NCI-H146 treated with DMSO at 0.1 percent for 48 hours (cell line): ENCODE measurements around the gene SIX4.

ENCODE experiments used
- DNase-seq: peaks from one replicate; lab custom pipeline; 2025; ENCODE audit not compliant: unreplicated experiment; lab: John Stamatoyannopoulos, UW

SIX4 gene

GRCh38 chr14:60722357-60723115 lies 1.6 kb downstream of the SIX4 start:
- no peak for DNase-seq

- DNase-seq, result no peak
Observed at GRCh38 chr14:60722107-60722356, 2.1 kb downstream of the SIX4 start.

GRCh38 chr14:60721326-60722106 lies 2.6 kb downstream of the SIX4 start:
- no peak for DNase-seq

DNA sequence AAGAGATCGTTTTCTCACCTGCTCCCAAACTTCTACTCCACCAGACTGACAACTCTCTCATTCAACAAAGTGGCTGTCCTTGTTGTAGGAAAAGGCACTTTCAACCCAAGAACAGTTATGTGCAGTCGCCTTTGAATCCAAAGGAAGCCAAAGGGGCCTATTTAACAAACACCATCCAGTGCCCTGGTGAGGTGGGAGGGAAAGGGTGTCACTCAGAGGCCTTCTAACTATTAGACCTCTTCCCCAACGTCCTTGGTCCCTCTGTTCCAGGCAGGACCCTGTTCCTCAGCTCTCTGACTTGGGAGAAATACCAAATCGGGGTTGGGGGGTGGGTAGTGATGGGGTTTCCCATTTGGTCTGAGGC lies 3.2 kb downstream of the SIX4 start:
- DNase-seq, result no peak

GRCh38 chr14:60720391-60720790 lies 3.8 kb downstream of the SIX4 start:
- no peak for DNase-seq

GRCh38 chr14:60713513-60713912 lies 10.6 kb downstream of the SIX4 start:
- DNase-seq, result no peak

DNA sequence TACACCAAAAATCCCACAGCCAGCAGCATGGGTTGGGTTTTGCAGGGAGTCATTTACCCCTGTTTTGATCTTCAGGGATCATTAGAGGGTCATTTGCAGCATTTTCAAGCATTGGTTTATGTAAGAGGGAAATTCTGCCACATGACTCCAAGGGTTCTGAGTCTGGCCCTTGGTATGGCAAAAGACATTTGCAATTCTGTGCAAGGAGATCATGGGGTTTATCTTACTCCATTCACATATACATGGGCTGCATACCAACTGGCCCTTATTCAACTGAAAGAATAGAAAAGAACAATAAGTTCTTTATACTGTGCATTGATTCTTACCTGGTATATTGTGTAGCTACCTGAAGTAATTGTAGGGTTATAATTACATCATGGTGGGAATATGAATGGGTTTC lies 13.7 kb downstream of the SIX4 start:
- DNase-seq, result no peak

DNA sequence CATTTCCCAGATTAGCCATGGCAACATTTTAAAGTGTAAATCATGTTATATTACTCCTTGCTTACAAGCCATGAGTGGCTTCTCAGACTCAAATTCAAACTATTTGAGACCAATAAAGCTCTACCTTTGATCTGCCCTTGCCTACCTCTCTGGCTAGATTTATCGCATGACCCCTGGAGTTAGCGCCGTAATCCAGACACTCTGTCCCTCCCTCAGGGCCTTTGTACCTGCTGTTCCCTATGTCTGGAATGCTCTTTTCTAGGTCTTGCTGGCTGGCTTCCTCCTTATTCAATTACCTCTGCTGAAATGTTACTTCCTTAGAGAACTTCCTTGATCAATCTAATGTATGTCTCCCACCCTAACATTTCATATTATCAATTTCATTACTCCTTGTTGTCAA lies 16.3 kb downstream of the SIX4 start:
- DNase-seq, result no peak

DNA sequence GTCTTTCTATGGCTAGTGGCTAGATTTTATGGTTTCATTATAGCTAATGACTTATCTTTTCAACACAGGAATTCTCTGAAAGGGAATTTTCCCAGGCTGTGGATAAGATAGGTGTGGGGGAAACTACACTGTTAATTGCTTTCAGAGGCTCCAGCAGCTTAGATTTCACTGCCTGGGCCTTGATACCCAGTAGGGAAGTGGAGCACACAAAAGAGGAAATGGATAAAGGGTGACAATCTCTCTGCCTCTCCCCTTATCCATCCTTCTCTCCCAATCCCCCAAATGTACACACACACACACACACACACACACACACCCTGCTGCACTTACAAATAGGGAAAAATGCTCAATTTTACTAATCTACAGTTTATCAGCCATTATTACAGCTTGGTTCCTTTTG lies 19.1 kb downstream of the SIX4 start:
- DNase-seq, result no peak

DNA sequence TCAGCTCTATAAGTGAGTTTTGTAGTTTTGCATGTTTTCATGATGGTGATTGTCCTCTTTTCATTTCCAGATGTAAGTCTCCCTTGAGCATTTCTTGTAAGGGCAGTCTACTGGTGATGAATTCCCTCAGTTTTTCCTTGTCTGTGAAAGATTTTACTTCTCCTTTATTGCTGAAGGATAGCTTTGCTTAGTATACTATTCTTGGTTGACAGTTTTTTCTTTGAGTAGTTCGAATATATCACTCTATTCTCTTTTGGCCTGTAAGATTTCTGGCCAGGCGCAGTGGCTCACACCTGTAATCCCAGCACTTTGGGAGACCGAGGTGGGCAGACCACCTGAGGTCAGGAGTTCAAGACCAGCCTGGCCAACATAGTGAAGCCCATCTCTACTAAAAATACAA lies 23.6 kb downstream of the SIX4 start:
- DNase-seq, result no peak

DNA sequence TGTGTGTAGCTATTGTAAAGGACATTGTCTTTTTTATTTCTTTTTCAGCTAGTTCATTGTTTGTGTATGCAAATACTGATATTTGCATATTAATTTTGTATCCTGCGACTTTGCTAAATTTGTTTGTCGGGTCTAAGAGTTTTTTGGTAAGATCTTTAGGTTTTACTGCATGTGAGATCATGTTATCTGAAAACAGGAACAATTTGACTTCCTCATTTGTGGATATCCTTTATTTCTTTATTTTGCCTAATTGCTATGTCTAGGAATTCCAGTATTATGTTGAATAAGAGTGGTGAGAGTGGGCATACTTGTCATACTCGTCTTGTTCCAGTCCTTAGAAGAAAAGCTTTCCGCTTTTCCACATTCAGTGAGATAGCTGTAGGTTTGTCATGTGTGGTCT lies 28.8 kb downstream of the SIX4 start:
- no peak for DNase-seq

DNA sequence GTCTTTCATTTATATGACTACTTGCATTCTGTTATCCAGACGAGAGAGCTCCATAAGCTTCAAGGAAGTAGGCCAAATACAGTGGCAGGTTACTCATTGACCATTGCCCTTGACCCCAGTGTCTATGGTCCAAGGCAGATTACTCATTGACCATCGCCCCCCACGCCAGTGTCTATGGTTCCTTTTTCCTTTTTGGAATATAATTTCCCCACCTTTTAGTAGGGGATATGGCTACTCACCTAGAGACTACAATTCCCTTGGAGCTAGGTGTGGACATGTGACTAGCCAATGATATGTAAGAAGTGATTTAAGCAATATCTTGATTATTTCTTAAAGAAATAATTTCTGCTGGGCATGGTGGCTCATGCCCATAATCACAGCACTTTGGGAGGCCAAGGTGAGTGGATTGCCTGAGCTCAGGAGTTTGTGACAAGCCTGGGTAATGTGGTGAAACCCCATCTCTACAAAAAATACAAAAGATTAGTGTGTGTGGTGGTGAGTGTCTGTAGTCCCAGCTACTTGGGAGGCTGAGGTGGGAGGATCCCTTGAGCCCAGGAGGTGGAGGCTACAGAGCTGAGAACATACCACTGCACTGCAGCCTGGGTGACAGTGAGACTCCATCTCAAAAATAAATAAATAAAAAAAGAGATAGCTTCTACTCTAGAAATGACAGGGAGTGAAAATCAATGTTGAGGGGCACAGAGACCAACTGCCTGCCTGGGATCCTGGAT lies 32.6 kb downstream of the SIX4 start:
- no peak for DNase-seq

DNA sequence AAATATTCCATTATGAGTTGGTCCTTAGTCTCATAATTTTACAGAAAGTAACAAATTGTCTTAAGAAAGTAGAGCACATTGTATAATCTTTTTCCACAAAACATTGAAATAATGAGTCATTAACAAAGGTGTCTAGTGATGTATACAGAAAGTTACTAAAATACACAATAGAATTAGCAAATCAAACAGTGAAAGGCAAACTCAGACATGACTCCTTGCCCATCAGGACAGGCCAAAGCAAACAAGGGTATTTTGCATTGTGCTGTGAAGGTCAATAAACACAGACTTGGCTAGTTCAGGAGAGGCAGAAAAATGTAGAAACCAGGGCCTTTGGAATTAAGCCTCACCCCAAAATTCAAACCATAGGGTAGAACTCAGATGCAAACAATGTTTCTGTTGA lies 37.3 kb downstream of the SIX4 start:
- DNase-seq, result peak; percentile 10

GRCh38 chr14:60684203-60684602 lies 39.9 kb downstream of the SIX4 start:
- no peak for DNase-seq

- no peak for DNase-seq
Observed at GRCh38 chr14:60681271-60681670, 42.9 kb downstream of the SIX4 start.

DNA sequence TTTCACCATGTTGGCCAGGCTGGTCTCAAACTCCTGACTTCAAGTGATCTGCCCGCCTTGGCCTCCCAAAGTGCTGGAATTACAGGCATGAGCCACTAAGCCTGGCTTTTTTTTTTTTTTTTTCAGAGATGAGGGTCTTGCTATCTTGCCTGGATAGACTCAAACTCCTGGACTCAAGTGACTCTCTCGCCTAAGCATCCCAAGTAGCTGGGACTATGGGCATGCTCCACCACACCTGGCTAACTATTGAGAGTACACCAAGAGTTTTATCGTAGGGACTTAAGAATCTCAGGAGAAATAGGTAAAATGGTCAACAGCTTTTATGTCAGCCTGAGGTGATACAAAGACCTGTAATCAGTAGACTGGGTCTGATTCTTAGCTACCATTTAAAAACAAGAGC lies 43.6 kb downstream of the SIX4 start:
- no peak for DNase-seq

GRCh38 chr14:60679566-60680258 lies 44.4 kb downstream of the SIX4 start:
- no peak for DNase-seq

DNA sequence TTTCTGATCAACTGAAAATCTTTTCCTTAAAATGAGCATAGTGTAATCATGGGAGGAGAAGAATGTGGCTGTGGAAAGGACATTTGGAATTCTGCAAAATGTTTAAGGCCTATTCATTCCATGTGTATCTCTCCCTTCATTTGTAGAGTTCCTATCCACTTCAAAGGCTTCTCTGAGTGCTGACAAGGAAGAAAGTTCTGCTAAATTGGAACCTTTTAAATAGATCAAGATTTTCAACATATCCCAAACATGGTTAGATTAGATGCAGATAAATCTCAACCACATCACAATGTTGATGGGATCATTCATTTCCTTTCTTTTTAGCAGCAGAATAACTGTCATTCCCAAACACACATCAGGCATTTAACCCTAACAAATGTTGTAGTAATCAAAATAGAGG lies 46.5 kb downstream of the SIX4 start:
- no peak for DNase-seq

- no peak for DNase-seq
Observed at GRCh38 chr14:60670989-60671388, 53.2 kb downstream of the SIX4 start.

DNA sequence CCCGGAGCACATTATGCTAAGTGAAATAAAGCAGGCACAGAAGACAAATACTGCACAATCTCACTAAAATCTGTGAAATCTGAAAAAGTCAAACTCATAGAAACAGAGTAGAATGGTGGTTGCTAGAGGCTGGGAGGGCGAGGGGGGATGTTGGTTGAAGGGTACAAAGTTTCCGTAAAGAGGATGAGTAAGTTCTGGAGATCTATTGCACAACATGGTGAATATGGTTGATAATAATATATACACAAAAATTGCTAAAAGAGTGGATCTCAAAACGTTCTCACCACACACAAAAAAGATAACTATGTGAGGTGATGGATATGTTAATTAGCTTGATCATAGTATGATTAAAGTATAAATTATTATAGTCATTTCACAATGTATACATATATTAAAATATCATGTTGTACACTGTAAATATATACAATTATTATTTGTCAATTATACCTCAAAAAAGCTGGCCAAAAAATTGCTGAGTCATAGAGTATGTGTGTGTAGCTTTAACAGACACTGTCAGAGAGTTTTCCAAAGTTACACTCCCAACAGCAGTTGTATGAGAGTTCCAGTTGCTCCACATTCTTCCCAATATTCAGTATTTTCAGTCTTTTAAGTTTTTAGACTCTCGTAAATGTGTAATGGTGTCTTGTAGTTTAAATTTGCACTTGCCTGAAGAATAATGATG lies 55.6 kb downstream of the SIX4 start:
- DNase-seq, result no peak

DNA sequence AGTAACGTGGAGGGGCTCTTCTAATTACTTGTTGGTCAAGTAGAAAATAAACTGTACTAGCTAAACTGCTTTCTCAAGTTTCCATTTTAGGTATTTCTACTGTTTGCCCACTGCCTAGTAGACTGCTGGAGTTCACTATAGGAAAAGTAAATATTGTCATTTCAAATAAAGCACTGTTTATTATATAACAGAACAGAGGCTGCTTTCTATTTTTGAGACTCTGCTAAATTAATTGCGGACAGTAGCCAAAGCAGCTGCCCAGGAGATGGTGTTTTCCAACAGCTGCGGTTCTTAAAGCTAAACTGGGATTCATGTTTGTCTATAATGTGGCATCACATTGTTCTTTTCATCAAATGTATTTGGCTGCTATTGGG lies 59.0 kb downstream of the SIX4 start:
- DNase-seq, result peak; percentile 63
